T follicular helper cell (primary cell): Measurements from ENCODE around the gene SNED1.
"Not testable (repeated sequence)": the region's sequence is repeated elsewhere in the genome, so short reads cannot be mapped to it uniquely, and the experiment has no call there.

Experiments
- DNase-seq: peaks from one replicate; pipeline ENCODE4 v3.0.0-alpha.2; 2020; ENCODE audit warnings: low read depth

SNED1 gene

GRCh38 chr2:240972636-240973521, 25.5 kb upstream of the SNED1 start:
- DNase-seq: no peak

GRCh38 chr2:240974771-240975572, 23.4 kb upstream of the SNED1 start:
- DNase-seq: peak; percentile 20

DNA sequence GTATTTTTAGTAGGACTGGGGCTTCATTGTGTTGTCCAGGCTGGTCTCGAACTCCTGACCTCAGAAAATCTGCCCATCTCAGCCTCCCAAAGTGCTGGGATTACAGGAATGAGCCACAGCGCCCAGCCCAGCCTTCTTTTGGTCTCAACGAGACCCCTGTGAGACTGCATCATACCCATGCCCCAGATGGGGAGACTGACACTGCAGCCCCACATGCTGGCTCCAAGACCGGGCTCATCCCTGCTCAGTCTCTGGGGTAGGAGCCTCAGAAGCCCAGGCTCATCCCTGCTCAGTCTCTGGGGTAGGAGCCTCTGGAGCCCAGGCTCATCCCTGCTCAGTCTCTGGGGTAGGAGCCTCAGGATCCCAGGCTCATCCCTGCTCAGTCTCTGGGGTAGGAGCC, 22.5 kb upstream of the SNED1 start:
- not testable (repeated sequence) for DNase-seq

GRCh38 chr2:240981280-240981679, 17.1 kb upstream of the SNED1 start:
- DNase-seq: no peak

DNA sequence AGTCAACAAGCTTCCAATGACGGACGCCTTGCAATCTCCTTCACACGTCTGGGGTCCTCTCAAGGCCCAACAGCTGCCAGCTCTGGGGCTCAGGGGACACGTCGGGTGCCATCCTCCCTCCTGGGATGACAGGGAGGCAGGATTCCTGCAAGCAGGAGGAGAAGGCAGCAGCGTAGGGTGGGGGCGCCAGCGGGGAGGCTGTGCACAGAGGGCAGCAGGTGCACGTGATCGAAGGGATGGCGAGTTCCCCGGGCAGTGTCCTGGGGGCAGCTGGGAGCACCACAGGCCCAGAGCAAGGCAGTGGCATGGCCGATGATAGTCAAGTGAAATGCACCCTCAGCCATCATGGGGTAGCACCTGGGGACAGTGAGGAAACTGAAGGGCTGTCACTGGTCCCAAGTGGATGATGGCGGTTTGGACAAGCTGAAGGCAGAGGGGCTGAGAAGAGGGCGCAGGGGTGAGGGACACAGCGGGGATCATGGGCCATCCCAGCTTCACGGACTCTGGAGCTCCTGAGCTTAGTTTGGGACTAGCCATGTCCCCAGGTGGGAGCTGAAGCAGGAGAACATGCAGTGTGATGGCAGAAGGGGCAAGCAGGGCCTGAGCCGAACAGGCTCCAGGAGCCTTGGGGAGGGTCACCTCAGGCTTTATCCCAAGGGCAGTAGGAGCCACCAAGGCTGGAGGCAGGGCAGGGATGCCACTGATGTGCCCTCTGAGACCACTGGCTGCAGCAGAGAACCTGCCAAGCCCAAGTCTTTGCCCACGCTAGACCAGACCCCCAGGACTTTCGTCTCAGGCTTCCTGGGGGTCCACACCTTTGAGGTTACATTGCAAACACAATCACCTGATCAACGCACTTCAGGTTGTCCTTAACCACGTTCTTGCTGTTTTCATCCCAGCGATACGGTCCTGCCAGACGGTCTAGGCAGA, 16.3 kb upstream of the SNED1 start:
- no peak for DNase-seq

GRCh38 chr2:240982821-240983281, 15.6 kb upstream of the SNED1 start:
- DNase-seq: no peak

DNA sequence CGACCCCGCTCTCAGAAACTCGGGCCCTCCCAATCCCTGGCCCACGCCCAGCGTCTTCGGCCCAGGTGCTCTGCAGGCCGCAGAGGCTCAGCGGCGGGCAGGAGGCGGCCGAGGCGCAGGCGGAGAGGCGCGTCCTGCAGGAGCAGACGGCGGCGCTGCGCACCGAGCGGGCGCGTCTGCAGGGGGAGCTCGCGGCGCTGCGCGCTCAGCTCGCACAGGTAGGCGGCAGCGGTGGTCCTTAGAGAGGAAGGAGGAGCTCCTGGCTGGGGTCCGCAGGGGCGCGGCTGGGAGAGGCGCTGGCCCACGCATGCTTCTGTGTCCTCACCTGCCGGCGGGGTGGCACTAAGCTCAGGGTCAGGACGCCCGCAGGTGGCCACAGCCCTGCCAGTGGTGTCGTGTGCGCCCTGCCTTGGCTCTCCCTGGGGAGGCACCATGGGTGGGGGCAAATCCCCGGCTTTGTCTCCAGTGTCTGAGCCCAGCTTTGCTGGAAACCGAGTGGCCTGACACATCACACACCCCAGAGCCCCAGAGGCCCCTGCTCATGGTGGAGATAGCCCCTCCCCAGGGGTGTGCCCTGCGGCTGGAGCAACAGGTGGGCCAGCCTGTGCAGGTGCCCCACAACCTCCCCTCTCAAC, 14.9 kb upstream of the SNED1 start:
- DNase-seq: no peak

DNA sequence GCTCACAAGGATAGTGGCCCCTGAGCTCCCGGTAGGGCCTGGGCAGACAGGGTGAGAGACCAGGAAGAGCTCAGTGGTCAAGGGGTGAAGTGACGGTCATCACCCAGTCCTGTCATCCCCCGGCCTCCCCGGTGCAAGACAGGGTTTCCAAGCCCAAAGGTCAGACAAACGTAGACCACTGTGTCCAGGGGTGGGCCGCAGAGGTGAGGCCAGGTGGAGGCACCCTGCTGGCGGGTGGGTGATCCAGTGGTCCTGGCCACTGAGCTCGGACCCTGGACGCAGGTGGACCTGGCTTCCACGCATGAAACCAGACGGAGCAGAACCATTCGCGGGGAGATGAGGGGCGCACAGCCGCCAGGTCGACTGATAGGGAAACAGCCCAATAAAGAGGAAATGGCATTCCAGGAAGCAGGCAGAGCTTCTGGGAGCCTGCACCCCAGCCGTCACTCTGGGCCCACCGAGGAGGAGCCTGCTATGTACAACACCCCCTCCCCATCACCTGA, 14.4 kb upstream of the SNED1 start:
- DNase-seq: no peak

DNA sequence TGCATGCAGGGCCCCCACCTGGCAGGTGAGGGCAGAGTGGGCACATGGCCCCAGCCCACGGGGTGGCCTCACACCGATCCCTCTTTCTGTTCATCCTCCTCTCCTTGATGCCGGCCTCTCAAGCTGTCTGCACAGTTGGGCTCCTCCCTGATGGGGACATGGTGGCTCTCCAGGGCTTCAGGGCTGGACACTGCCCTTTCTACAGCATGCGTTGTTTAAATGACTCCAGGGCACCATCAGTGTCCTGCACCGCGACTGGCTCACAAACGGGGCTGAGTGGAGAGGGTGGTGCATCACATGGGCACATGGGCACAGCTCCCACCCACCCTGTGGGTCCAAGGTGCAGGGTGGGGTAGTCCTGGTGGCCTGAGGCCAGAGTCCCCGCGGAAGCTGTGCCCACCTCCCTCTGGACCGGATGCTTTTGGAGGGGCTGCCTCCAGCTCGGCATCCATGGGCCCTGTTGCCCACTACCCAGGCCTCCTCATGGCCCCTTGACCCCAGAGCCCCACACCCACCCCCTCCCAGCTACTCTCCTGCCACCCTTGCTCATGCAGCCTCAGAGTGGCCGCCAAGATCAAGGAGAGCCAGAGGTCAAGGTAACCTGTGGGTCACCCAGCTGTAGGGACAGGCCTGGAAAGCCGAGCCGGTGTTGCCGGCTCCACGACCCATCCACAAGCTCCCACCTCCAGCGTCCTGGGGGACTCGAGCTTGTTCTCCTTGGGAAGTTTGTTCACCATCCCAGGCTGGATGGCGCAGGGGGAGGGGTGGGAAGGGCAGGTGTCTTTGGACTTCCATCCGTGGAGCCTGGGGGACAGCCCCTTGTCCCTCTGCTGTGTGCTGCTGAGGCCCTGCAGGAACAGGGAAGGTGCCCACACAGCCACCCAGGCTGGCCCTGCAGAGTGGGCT, 12.3 kb upstream of the SNED1 start:
- no peak for DNase-seq

GRCh38 chr2:240986787-240987411, 11.5 kb upstream of the SNED1 start:
- DNase-seq: no peak

GRCh38 chr2:240987588-240987987, 10.8 kb upstream of the SNED1 start:
- DNase-seq: no peak

GRCh38 chr2:240988146-240988545, 10.3 kb upstream of the SNED1 start:
- DNase-seq: no peak

- DNase-seq: no peak
These were observed 9.7 kb upstream of the SNED1 start for GRCh38 chr2:240988571-240989271.

- no peak for DNase-seq
These were observed 8.8 kb upstream of the SNED1 start for GRCh38 chr2:240989451-240990265.

- DNase-seq: no peak
These were observed 8.2 kb upstream of the SNED1 start for GRCh38 chr2:240990266-240990529.

DNA sequence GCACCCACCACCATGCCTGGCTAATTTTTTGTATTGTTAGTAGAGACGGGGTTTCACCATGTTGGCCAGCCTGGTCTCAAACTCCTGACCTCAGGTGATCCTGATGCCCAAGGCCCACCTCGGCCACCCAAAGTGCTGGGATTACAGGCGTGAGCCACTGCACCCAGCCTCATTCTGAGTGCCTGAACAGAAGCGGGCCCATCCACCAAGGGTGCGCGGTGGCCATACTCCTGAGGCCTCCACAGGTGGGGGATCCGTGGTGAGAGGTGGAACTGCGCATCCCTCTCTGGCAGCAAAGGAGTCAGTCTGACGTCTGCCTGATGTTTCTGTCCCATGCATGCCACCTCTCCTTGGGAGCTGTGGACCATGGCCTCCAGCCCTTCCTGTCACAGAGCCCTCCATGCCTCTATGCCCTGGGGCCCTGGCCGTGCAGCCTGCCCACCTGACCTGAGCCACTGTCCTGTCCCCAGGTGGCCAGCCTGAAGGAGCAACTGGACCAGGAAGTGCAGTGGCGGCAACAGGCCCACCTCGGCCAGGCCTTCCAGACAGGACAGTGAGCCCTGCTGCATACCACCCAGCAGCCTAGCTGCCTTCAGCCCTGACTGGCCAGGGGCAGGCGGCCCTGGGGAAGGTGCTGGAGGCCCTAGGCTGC, 7.6 kb upstream of the SNED1 start:
- DNase-seq: no peak

DNA sequence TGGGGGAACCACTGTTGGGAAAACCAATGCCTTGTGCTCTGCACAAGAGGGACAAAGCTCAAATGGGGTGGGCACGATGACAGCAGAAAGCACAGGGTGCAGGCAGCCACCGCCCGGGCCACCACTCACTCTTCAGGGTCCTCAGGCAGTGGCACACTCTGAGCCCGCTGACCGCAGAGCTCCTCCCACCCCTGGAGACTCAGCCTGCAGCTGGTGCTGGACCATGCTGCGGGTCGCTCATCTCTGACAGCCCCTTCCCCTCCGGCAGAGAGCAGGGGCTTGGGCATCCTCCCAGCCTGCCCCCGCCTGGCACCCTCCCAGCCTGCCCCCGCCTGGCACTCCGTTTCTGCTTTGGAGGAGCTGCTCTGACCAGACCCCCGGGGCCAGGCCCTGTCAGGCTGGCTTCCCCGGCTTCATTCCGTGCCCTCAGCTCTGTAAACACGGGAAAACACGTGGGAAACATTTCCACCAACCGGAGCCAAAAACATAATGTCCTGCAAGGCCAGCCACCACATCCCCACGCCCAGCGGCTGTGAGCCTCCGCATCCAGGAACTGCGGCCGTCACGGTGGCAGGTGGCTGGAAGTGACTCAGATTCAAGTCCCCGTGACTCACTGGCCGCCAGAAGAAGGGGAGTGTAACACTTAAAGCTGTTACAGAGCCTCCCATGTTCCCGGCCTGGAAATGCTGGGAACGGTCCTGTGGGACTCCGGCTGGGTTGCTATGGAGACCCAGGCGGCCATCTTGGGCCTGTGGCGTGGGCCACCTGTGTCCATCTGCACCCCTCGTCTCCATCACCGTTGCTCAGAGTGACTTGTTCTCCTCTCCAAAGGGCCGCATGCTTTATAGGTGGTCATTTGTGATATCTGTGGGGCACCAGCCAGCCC, 6.8 kb upstream of the SNED1 start:
- no peak for DNase-seq
